Liver (tissue), 9 donors: ENCODE results near the gene ZGPAT. TPM values are rescaled to one million over a fixed set of nuclear protein-coding genes. Genes with fewer than 3 reads are reported as not detected.

Source experiments
- DNase-seq: peaks from one replicate; pipeline ENCODE4 v3.0.0-alpha.2; 2017; ENCODE audit warnings: low spot score
- H3K27ac ChIP-seq, 2 donors: one replicate each; pipeline ENCODE4 v1.7.0; 2013; ENCODE audit warnings: inconsistent platforms in 2 of 2, low read length in 2 of 2, control low read depth in 1 of 2, low read depth in 1 of 2, mild to moderate bottlenecking in 1 of 2
- H3K27me3 ChIP-seq, 4 donors: one replicate each; pipeline versions ENCODE4 v1.6.1 to v1.7.0; 2013; ENCODE audit warnings: low read length in 3 of 4, inconsistent platforms in 1 of 4, mild to moderate bottlenecking in 1 of 4, moderate library complexity in 1 of 4; ENCODE audit not compliant: control insufficient read depth in 4 of 4, insufficient read depth in 4 of 4
- H3K36me3 ChIP-seq, 4 donors: one replicate each; pipeline versions ENCODE4 v1.6.1 to v1.7.0; 2013; ENCODE audit warnings: low read length in 3 of 4, mild to moderate bottlenecking in 3 of 4, low read depth in 1 of 4, moderate library complexity in 1 of 4; ENCODE audit not compliant: control insufficient read depth in 4 of 4, insufficient read depth in 3 of 4
- H3K4me1 ChIP-seq, 4 donors: one replicate each; pipeline versions ENCODE4 v1.6.1 to v1.7.0; 2013; ENCODE audit warnings: low read length in 3 of 4, mild to moderate bottlenecking in 3 of 4, moderate library complexity in 1 of 4; ENCODE audit not compliant: control insufficient read depth in 4 of 4, insufficient read depth in 4 of 4
- H3K4me3 ChIP-seq, 3 donors: one replicate each; pipeline versions ENCODE4 v1.6.1 to v1.7.0; 2013; ENCODE audit warnings: low read length in 3 of 3, control low read depth in 1 of 3, low read depth in 1 of 3, mild to moderate bottlenecking in 1 of 3
- H3K9ac ChIP-seq, 2 donors: one replicate each; pipeline ENCODE4 v1.7.0; 2013; ENCODE audit warnings: low read length in 2 of 2, mild to moderate bottlenecking in 2 of 2, moderate library complexity in 2 of 2, control low read depth in 1 of 2, low read depth in 1 of 2
- H3K9me3 ChIP-seq, 4 donors: one replicate each; pipeline versions ENCODE4 v1.6.1 to v1.7.0; 2013; ENCODE audit warnings: low read length in 3 of 4; ENCODE audit not compliant: control insufficient read depth in 4 of 4
- EGR1 ChIP-seq, 2 donors: IDR thresholded peaks; 2 replicates each; pipeline ENCODE4 v1.6.1; 2016 to 2018; ENCODE audit warnings: antibody characterized with exemption in 2 of 2, low read depth in 2 of 2
- FOXA2 ChIP-seq: IDR thresholded peaks from 2 replicates; pipeline ENCODE4 v1.6.1; 2016; ENCODE audit warnings: antibody characterized with exemption
- GABPA ChIP-seq, 2 donors: IDR thresholded peaks in 1 of 2; conservative IDR thresholded peaks in 1 of 2; 2 replicates each; pipeline ENCODE4 v1.6.1; 2016; ENCODE audit warnings: antibody characterized with exemption in 2 of 2, mild to moderate bottlenecking in 1 of 2, moderate library complexity in 1 of 2
- HNF4G ChIP-seq: IDR thresholded peaks from 2 replicates; pipeline ENCODE4 v1.6.1; 2016; ENCODE audit warnings: antibody characterized with exemption
- RXRA ChIP-seq, 2 donors: IDR thresholded peaks; 2 replicates each; pipeline ENCODE4 v1.6.1; 2017 to 2018; ENCODE audit warnings: antibody characterized with exemption in 2 of 2, mild to moderate bottlenecking in 1 of 2
- SP1 ChIP-seq: IDR thresholded peaks from 2 replicates; pipeline ENCODE4 v1.6.1; 2018; ENCODE audit warnings: antibody characterized with exemption, mild to moderate bottlenecking
- YY1 ChIP-seq: IDR thresholded peaks from 2 replicates; pipeline ENCODE4 v1.6.1; 2016; ENCODE audit warnings: antibody characterized with exemption, mild to moderate bottlenecking
- WGBS: extraction: QIAGEN DNeasy Blood & Tissue Kit; methylation state at CpG from one replicate; pipeline ENCODE4 v1.1.7; 2013; 5-methylcytosine and 5-hydroxymethylcytosine counted together
- polyA plus RNA-seq, 2 donors: library from polyadenylated mRNA; stranded (reverse) in 1 of 2; unstranded in 1 of 2; fragments of 200-250 nt in 1 of 2; fragments of >200 nt in 1 of 2; fragmentation: Nextera tagmentation in 1 of 2; extraction: Ambion mirVana in 1 of 2; gene quantifications; one replicate each; pipeline versions ENCODE4 v1.2.1 to v1.2.3, GENCODE V29; 2013 to 2015
- total RNA-seq, 2 donors: library from RNA; depleted of rRNA; stranded (reverse); fragments of >200 nt; gene quantifications; one replicate each; pipeline ENCODE4 v1.2.3, GENCODE V29; 2014
- TF ChIP-seq, protein P1 (sequence below): IDR thresholded peaks from 2 replicates; pipeline ENCODE4 v1.6.1; 2016; ENCODE audit warnings: antibody characterized with exemption
- TF ChIP-seq, protein P2 (sequence below): IDR thresholded peaks from 2 replicates; pipeline ENCODE4 v1.6.1; 2016; ENCODE audit warnings: antibody characterized with exemption
- TF ChIP-seq, protein P3 (sequence below): IDR thresholded peaks from 2 replicates; pipeline ENCODE4 v1.6.1; 2016; ENCODE audit warnings: antibody characterized with exemption, mild to moderate bottlenecking
- TF ChIP-seq, protein P4 (sequence below): IDR thresholded peaks from 2 replicates; pipeline ENCODE4 v1.6.1; 2016; ENCODE audit warnings: antibody characterized with exemption
- donor health status: healthy.
- donor health status: healthy.
- donor health status: healthy.
- donor health status: healthy.
- donor health status: healthy.

The ZGPAT gene
- total and polyA plus RNA-seq, 4 donors: 10.3 to 90.5 (median 20.5) TPM

DNA sequence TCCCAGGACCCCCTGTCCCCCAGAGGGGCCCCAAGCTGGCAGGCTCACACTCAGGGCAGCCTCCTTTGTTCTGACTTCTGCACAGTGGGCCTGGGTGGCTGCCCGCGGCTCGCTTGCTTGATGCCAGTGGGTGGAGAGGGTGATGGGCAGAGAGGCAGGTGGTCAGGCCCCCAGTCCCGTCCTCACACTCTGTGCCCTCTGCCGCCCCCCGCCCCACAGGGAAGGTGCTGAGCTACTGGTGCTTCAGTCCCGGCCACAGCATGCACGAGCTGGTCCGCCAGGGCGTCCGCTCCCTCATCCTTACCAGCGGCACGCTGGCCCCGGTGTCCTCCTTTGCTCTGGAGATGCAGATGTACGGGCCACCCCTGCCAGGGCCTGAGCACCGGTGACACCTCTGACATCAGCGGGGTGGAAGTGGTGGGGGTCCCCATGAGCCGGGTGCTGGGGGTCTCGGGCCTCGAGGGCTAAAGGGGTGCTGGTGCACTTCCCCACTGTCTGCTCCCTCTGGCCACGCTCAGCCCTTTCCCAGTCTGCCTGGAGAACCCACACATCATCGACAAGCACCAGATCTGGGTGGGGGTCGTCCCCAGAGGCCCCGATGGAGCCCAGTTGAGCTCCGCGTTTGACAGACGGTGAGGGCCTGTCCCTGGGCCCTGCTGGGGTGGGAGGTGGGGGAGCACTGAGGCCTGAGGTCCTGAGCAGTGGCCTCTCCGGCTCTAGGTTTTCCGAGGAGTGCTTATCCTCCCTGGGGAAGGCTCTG is 20.2 kb upstream of the ZGPAT start:
- TF ChIP-seq SP1 (no peak), YY1 (no peak), HNF4G (no peak), RXRA (IDR thresholded peaks at IDR 0.05) (no peak)
- TF ChIP-seq, protein P1, sequence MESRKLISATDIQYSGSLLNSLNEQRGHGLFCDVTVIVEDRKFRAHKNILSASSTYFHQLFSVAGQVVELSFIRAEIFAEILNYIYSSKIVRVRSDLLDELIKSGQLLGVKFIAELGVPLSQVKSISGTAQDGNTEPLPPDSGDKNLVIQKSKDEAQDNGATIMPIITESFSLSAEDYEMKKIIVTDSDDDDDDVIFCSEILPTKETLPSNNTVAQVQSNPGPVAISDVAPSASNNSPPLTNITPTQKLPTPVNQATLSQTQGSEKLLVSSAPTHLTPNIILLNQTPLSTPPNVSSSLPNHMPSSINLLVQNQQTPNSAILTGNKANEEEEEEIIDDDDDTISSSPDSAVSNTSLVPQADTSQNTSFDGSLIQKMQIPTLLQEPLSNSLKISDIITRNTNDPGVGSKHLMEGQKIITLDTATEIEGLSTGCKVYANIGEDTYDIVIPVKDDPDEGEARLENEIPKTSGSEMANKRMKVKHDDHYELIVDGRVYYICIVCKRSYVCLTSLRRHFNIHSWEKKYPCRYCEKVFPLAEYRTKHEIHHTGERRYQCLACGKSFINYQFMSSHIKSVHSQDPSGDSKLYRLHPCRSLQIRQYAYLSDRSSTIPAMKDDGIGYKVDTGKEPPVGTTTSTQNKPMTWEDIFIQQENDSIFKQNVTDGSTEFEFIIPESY: no peak
- TF ChIP-seq, protein P2, sequence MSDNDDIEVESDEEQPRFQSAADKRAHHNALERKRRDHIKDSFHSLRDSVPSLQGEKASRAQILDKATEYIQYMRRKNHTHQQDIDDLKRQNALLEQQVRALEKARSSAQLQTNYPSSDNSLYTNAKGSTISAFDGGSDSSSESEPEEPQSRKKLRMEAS: no peak
- TF ChIP-seq, protein P3, sequence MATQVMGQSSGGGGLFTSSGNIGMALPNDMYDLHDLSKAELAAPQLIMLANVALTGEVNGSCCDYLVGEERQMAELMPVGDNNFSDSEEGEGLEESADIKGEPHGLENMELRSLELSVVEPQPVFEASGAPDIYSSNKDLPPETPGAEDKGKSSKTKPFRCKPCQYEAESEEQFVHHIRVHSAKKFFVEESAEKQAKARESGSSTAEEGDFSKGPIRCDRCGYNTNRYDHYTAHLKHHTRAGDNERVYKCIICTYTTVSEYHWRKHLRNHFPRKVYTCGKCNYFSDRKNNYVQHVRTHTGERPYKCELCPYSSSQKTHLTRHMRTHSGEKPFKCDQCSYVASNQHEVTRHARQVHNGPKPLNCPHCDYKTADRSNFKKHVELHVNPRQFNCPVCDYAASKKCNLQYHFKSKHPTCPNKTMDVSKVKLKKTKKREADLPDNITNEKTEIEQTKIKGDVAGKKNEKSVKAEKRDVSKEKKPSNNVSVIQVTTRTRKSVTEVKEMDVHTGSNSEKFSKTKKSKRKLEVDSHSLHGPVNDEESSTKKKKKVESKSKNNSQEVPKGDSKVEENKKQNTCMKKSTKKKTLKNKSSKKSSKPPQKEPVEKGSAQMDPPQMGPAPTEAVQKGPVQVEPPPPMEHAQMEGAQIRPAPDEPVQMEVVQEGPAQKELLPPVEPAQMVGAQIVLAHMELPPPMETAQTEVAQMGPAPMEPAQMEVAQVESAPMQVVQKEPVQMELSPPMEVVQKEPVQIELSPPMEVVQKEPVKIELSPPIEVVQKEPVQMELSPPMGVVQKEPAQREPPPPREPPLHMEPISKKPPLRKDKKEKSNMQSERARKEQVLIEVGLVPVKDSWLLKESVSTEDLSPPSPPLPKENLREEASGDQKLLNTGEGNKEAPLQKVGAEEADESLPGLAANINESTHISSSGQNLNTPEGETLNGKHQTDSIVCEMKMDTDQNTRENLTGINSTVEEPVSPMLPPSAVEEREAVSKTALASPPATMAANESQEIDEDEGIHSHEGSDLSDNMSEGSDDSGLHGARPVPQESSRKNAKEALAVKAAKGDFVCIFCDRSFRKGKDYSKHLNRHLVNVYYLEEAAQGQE: no peak
- H3K36me3 ChIP-seq: peaks cover 0 to 3% (median 0%) of the 10 kb centered on the region in 4 donors
- H3K9me3 ChIP-seq: no peaks in the 10 kb centered on the region
- WGBS: 93% methylated on average over 29 of the region's 29 CpGs
- H3K9ac ChIP-seq: no peak overlapping the region
- H3K4me1 ChIP-seq: peaks cover 0 to 5% (median 2%) of the 10 kb centered on the region in 4 donors
- no peak overlapping the region for H3K4me3 ChIP-seq
- H3K27me3 ChIP-seq: no peaks in the 10 kb centered on the region
- DNase-seq: no peak
- H3K27ac ChIP-seq: peak overlapping the region; percentile 85 to 93

DNA sequence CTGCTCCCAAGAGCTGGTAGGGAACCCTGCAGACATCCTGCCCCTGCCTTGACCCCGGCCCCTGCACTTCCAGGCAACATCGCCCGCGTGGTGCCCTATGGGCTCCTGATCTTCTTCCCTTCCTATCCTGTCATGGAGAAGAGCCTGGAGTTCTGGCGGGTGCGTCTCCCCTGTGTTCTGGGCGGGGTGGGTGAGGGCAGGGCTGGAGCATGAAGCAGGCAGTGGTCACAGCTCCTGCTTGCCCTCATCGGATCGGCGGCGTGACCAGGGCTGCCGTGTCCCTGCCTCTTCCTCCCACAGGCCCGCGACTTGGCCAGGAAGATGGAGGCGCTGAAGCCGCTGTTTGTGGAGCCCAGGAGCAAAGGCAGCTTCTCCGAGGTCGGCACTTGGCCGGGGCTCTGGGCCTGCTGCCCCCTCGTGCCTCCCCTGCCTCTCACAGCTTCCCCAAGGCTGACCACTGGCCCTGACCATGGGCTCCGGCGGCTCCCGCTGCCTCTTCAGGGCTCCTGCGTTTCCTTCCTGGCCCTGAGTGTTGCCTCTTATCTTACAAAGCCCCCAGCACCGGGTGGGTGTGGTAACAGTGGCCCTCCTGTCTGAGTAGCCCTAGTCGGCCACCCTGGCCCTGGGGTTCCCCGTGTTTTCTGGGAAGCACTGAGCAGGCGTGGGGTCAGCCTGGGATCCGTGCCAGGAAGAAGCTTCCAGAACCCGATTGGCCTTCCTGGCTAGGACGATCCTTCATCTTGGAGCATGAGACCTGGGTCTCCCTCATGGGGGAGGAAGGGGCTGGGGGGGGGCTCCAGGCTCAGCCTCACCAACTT is 19.4 kb upstream of the ZGPAT start:
- H3K27me3 ChIP-seq: no peaks in the 10 kb centered on the region
- H3K9ac ChIP-seq: no peak overlapping the region
- peaks cover 0 to 5% (median 2%) of the 10 kb centered on the region in 4 donors for H3K4me1 ChIP-seq
- H3K4me3 ChIP-seq: no peak overlapping the region
- no peak for DNase-seq
- peaks cover 0 to 3% (median 0%) of the 10 kb centered on the region in 4 donors for H3K36me3 ChIP-seq
- no peaks in the 10 kb centered on the region for H3K9me3 ChIP-seq
- TF ChIP-seq SP1 (no peak), EGR1 (IDR thresholded peaks at IDR 0.05; ENCODE audit: low read depth in 2 of 2) (no peak), FOXA2 (no peak), GABPA (IDR thresholded peaks at IDR 0.05 in 1 of 2, conservative IDR thresholded peaks at IDR 0.05 in 1 of 2) (no peak)
- TF ChIP-seq, protein P4, sequence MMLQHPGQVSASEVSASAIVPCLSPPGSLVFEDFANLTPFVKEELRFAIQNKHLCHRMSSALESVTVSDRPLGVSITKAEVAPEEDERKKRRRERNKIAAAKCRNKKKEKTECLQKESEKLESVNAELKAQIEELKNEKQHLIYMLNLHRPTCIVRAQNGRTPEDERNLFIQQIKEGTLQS: no peak
- TF ChIP-seq, protein P3: no peak
- H3K27ac ChIP-seq: peak overlapping the region; percentile 85 to 93
- 85% methylated on average over 31 of the region's 31 CpGs for WGBS
